Mucosa of stomach (tissue), 1 donor: Measurements from ENCODE around the gene ATG16L2.

Experiments
- H3K27me3 ChIP-seq: one replicate; pipeline ENCODE4 v1.7.0; 2013; ENCODE audit warnings: mild to moderate bottlenecking, low read length; ENCODE audit not compliant: control insufficient read depth, insufficient read depth
- H3K36me3 ChIP-seq: one replicate; pipeline ENCODE4 v1.7.0; 2013; ENCODE audit warnings: low read length; ENCODE audit not compliant: control insufficient read depth, insufficient read depth
- H3K4me1 ChIP-seq: one replicate; pipeline ENCODE4 v1.7.0; 2013; ENCODE audit warnings: mild to moderate bottlenecking, low read length; ENCODE audit not compliant: control insufficient read depth, insufficient read depth
- H3K4me3 ChIP-seq: one replicate; pipeline ENCODE4 v1.7.0; 2013; ENCODE audit warnings: low read length
- H3K9ac ChIP-seq: one replicate; pipeline ENCODE4 v1.7.0; 2013; ENCODE audit warnings: mild to moderate bottlenecking, low read length, moderate library complexity
- H3K9me3 ChIP-seq: one replicate; pipeline ENCODE4 v1.7.0; 2013; ENCODE audit warnings: mild to moderate bottlenecking, low read length, moderate library complexity; ENCODE audit not compliant: control insufficient read depth
- donor health status: Pancreatic carcinoma.

Gene ATG16L2

GRCh38 chr11:72867970-72868369, 53.8 kb downstream of the ATG16L2 start:
- Histone ChIP-seq H3K4me3 (no peak overlapping the region), H3K9me3 (no peaks in the 10 kb centered on the region), H3K36me3 (no peaks in the 10 kb centered on the region), H3K9ac (no peak overlapping the region), H3K27me3 (no peaks in the 10 kb centered on the region), H3K4me1 (no peaks in the 10 kb centered on the region)

- no peak overlapping the region for H3K9ac ChIP-seq
- no peak overlapping the region for H3K4me3 ChIP-seq
- no peaks in the 10 kb centered on the region for H3K27me3 ChIP-seq
- no peaks in the 10 kb centered on the region for H3K36me3 ChIP-seq
- no peaks in the 10 kb centered on the region for H3K4me1 ChIP-seq
- no peaks in the 10 kb centered on the region for H3K9me3 ChIP-seq
These were observed 55.6 kb downstream of the ATG16L2 start for GRCh38 chr11:72869831-72870230.

- Histone ChIP-seq H3K36me3 (no peaks in the 10 kb centered on the region), H3K4me1 (no peaks in the 10 kb centered on the region), H3K4me3 (no peak overlapping the region), H3K9ac (no peak overlapping the region), H3K9me3 (no peaks in the 10 kb centered on the region), H3K27me3 (no peaks in the 10 kb centered on the region)
These were observed 56.9 kb downstream of the ATG16L2 start for GRCh38 chr11:72871119-72871518.

- no peak overlapping the region for H3K9ac ChIP-seq
- no peaks in the 10 kb centered on the region for H3K36me3 ChIP-seq
- H3K4me1 ChIP-seq, result no peaks in the 10 kb centered on the region
- H3K9me3 ChIP-seq, result no peaks in the 10 kb centered on the region
- H3K4me3 ChIP-seq, result no peak overlapping the region
- H3K27me3 ChIP-seq, result no peaks in the 10 kb centered on the region
These were observed 57.8 kb downstream of the ATG16L2 start for GRCh38 chr11:72872012-72872411.

GRCh38 chr11:72875736-72876135, 61.5 kb downstream of the ATG16L2 start:
- H3K36me3 ChIP-seq, result no peaks in the 10 kb centered on the region

GRCh38 chr11:72876147-72876546, 61.9 kb downstream of the ATG16L2 start:
- Histone ChIP-seq H3K36me3 (no peaks in the 10 kb centered on the region), H3K4me3 (no peak overlapping the region), H3K9ac (no peak overlapping the region), H3K27me3 (no peaks in the 10 kb centered on the region), H3K4me1 (no peaks in the 10 kb centered on the region), H3K9me3 (no peaks in the 10 kb centered on the region)

More at GRCh38 chr11:72875736-72876135, 61.5 kb downstream of the ATG16L2 start:
- Histone ChIP-seq H3K4me3 (no peak overlapping the region), H3K9ac (no peak overlapping the region), H3K9me3 (no peaks in the 10 kb centered on the region), H3K4me1 (no peaks in the 10 kb centered on the region), H3K27me3 (no peaks in the 10 kb centered on the region)
